HepG2 (cell line): ENCODE data around the gene IL1B. TPM values are rescaled to one million over a fixed set of nuclear protein-coding genes. Genes with fewer than 3 reads are reported as not detected.

Source experiments
- DPF2 ChIP-seq: sonication (generic); formaldehyde crosslinking; IDR thresholded peaks from 2 replicates; pipeline ENCODE4 v1.4.0; 2020; ENCODE audit warnings: mild to moderate bottlenecking, low read depth, missing genetic modification reagents, borderline replicate concordance
- HNRNPK ChIP-seq: fragments of 200-400 bp; formaldehyde crosslinking; IDR thresholded peaks from 2 replicates; pipeline ENCODE4 v1.6.1; 2018; ENCODE audit warnings: low read length, low read depth, moderate library complexity, mild to moderate bottlenecking; ENCODE audit not compliant: poor library complexity, severe bottlenecking
- KDM3A ChIP-seq: IDR thresholded peaks from 2 replicates; pipeline ENCODE4 v1.6.1; 2018; ENCODE audit warnings: low read depth, missing compliant biosample characterization
- KDM5A ChIP-seq: fragments of 200-600 bp; sonication (generic); IDR thresholded peaks from 2 replicates; pipeline ENCODE4 v1.7.0; 2018; ENCODE audit warnings: antibody characterized with exemption, mild to moderate bottlenecking, low read length, borderline replicate concordance
- SALL1 ChIP-seq: sonication (generic); formaldehyde crosslinking; IDR thresholded peaks from 2 replicates; pipeline ENCODE4 v1.8.0; 2022; ENCODE audit warnings: mild to moderate bottlenecking, missing genetic modification reagents
- SATB2 ChIP-seq: sonication (generic); formaldehyde crosslinking; IDR thresholded peaks from 2 replicates; pipeline ENCODE4 v1.5.0; 2020; ENCODE audit warnings: missing genetic modification reagents
- SIN3A ChIP-seq: IDR thresholded peaks from 2 replicates; pipeline ENCODE4 v1.6.1; 2011; ENCODE audit warnings: low read depth, mild to moderate bottlenecking, control low read depth, low read length, borderline replicate concordance
- SNAI1 ChIP-seq: sonication (generic); formaldehyde crosslinking; IDR thresholded peaks from 2 replicates; pipeline ENCODE4 v1.5.0; 2020; ENCODE audit warnings: mild to moderate bottlenecking, missing genetic modification reagents, borderline replicate concordance
- SOX5 ChIP-seq: IDR thresholded peaks from 2 replicates; pipeline ENCODE4 v1.6.1; 2016; ENCODE audit warnings: borderline replicate concordance
- TEAD2 ChIP-seq: sonication (generic); formaldehyde crosslinking; IDR thresholded peaks from 2 replicates; pipeline ENCODE4 v1.9.0; 2021; ENCODE audit warnings: missing genetic modification reagents
- ZFP41 ChIP-seq: sonication (generic); formaldehyde crosslinking; IDR thresholded peaks from 2 replicates; pipeline ENCODE4 v1.4.0; 2020; ENCODE audit warnings: mild to moderate bottlenecking, missing genetic modification reagents, borderline replicate concordance
- ZKSCAN8 ChIP-seq: IDR thresholded peaks from 2 replicates; pipeline ENCODE4 v1.6.1; 2016; ENCODE audit warnings: borderline replicate concordance, missing genetic modification reagents, missing compliant biosample characterization
- ZMAT5 ChIP-seq: sonication (generic); formaldehyde crosslinking; IDR thresholded peaks from 2 replicates; pipeline ENCODE4 v1.5.0; 2020; ENCODE audit warnings: mild to moderate bottlenecking, low read depth, missing genetic modification reagents, borderline replicate concordance
- ZNF143 ChIP-seq: sonication (generic); formaldehyde crosslinking; IDR thresholded peaks from 2 replicates; pipeline ENCODE4 v1.4.0; 2020; ENCODE audit warnings: missing genetic modification reagents
- ZNF331 ChIP-seq: sonication (generic); formaldehyde crosslinking; IDR thresholded peaks from 2 replicates; pipeline ENCODE4 v1.4.0; 2020; ENCODE audit warnings: missing genetic modification reagents
- ZNF800 ChIP-seq: sonication (generic); formaldehyde crosslinking; IDR thresholded peaks from 2 replicates; pipeline ENCODE4 v1.4.0; 2020; ENCODE audit warnings: missing genetic modification reagents
- ZNF879 ChIP-seq: sonication (generic); formaldehyde crosslinking; IDR thresholded peaks from 2 replicates; pipeline ENCODE4 v1.8.1; 2023; ENCODE audit warnings: missing genetic modification reagents
- ZSCAN20 ChIP-seq: sonication (generic); formaldehyde crosslinking; IDR thresholded peaks from 2 replicates; pipeline ENCODE4 v1.4.0; 2020; ENCODE audit warnings: missing genetic modification reagents, mild to moderate bottlenecking, borderline replicate concordance
- polyA plus RNA-seq, 8 experiments: library from polyadenylated mRNA; depleted of rRNA in 3 of 8; stranded (reverse) in 7 of 8; unstranded in 1 of 8; fragments of >200 nt; fragmentation: Illumina TruSeq in 4 of 8; extraction: Trizol in 4 of 8; gene quantifications; 2 replicates each; pipeline versions ENCODE4 v1.2.1 to v1.2.3, GENCODE V29; 2011 to 2016; ENCODE audit warnings: low read depth in 4 of 8, missing spikeins in 1 of 8, mixed read lengths in 1 of 8; ENCODE audit not compliant: insufficient read depth in 1 of 8
- total RNA-seq, 5 experiments: library from RNA; depleted of rRNA; stranded (reverse); fragments of >200 nt; fragmentation: Illumina TruSeq; extraction: Trizol; gene quantifications; 2 replicates each; pipeline ENCODE4 v1.2.3, GENCODE V29; 2016; ENCODE audit warnings: low read depth in 1 of 5
- TF ChIP-seq, protein P1 (sequence below), 2 experiments: sonication (generic) in 1 of 2; formaldehyde crosslinking in 1 of 2; IDR thresholded peaks; 2 replicates each; pipeline versions ENCODE4 v1.4.0 to v1.6.1; 2016 to 2020; ENCODE audit warnings: borderline replicate concordance in 1 of 2, low read depth in 1 of 2, mild to moderate bottlenecking in 1 of 2, missing genetic modification reagents in 1 of 2
- TF ChIP-seq, protein P2 (sequence below): sonication (generic); formaldehyde crosslinking; IDR thresholded peaks from 2 replicates; pipeline ENCODE4 v1.5.1; 2020; ENCODE audit warnings: mild to moderate bottlenecking, missing genetic modification reagents

Gene IL1B
- total and polyA plus RNA-seq, 2 of the 13 experiments (the other 11 are each of a cell fraction or from before 2014, with no cell fraction given), result 0.18 TPM; not detected in 1

DNA sequence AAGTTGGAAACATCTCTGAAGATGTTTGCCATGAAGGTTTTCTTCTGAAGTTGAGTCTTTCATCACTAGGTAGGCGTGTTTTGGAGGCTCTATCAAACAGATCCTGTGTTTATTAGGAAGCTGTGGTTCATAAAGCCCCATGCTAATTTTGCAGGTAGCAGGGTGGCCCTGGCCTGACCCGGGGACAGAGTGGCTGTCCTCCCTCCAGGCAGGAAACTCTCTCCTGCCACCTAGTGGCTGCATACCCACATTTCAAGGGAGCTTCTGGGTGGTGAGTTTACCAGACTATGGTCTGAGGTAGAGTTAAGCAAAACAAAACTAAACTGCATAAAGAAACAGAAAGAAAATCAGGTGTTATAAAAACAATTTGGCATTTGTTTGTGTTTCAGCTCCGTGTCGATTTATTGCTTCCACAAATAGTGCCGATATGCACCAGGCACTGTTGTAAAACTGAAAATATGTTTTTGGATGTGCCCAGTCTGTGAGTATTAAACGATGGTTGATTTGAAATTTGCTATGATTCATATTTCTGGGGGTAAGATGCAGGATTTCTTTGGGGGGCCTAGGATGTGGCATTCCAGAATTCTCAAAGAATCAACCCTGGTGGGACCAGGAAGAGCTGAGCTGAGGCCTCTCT is 48.4 kb upstream of the IL1B start (continued):
- TF ChIP-seq TEAD2 (CRISPR knock-in tag) (no peak), SATB2 (CRISPR knock-in tag) (no peak), SOX5 (peak; percentile 20; the same call in 1 of the 2 replicates), HNRNPK (no peak), ZMAT5 (CRISPR knock-in tag) (no peak), ZFP41 (CRISPR knock-in tag) (no peak), ZNF331 (CRISPR knock-in tag) (no peak), ZNF143 (CRISPR knock-in tag) (no peak), SIN3A (no peak), SNAI1 (CRISPR knock-in tag) (no peak), DPF2 (CRISPR knock-in tag) (no peak), KDM5A (no peak), KDM3A (0 out of 2 replicates have a peak, but pooled peaks have one; percentile 55), ZNF879 (no peak), ZKSCAN8 (CRISPR knock-in tag) (no peak), ZSCAN20 (CRISPR knock-in tag) (no peak), SALL1 (CRISPR knock-in tag) (peak; percentile 45; the same call in 1 of the 2 replicates), ZNF800 (CRISPR knock-in tag) (0 out of 2 replicates have a peak, but pooled peaks have one; percentile 64)
- TF ChIP-seq, protein P1, sequence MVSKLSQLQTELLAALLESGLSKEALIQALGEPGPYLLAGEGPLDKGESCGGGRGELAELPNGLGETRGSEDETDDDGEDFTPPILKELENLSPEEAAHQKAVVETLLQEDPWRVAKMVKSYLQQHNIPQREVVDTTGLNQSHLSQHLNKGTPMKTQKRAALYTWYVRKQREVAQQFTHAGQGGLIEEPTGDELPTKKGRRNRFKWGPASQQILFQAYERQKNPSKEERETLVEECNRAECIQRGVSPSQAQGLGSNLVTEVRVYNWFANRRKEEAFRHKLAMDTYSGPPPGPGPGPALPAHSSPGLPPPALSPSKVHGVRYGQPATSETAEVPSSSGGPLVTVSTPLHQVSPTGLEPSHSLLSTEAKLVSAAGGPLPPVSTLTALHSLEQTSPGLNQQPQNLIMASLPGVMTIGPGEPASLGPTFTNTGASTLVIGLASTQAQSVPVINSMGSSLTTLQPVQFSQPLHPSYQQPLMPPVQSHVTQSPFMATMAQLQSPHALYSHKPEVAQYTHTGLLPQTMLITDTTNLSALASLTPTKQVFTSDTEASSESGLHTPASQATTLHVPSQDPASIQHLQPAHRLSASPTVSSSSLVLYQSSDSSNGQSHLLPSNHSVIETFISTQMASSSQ (IDR thresholded peaks at IDR 0.05; ENCODE audit: low read depth), result no peak
- TF ChIP-seq, protein P1 (CRISPR knock-in tag; IDR thresholded peaks at IDR 0.05; ENCODE audit: borderline replicate concordance), result no peak
- TF ChIP-seq, protein P2, sequence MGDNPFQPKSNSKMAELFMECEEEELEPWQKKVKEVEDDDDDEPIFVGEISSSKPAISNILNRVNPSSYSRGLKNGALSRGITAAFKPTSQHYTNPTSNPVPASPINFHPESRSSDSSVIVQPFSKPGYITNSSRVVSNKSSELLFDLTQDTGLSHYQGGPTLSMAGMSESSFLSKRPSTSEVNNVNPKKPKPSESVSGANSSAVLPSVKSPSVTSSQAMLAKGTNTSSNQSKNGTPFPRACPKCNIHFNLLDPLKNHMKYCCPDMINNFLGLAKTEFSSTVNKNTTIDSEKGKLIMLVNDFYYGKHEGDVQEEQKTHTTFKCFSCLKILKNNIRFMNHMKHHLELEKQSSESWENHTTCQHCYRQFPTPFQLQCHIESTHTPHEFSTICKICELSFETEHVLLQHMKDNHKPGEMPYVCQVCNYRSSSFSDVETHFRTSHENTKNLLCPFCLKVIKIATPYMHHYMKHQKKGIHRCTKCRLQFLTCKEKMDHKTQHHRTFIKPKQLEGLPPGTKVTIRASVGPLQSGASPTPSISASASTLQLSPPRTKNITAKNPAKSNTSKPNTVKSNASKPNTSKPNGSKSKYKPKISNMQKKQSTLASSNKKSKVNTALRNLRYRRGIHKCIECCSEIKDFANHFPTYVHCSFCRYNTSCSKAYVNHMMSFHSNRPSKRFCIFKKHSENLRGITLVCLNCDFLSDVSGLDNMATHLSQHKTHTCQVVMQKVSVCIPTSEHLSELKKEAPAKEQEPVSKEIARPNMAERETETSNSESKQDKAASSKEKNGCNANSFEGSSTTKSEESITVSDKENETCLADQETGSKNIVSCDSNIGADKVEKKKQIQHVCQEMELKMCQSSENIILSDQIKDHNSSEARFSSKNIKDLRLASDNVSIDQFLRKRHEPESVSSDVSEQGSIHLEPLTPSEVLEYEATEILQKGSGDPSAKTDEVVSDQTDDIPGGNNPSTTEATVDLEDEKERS (CRISPR knock-in tag), result no peak
